H9 (cell line): ENCODE results near the gene DIAPH3. TPM values are rescaled to one million over a fixed set of nuclear protein-coding genes. Genes with fewer than 3 reads are reported as not detected.

Experiments
- DNase-seq: peaks from one replicate; pipeline ENCODE4 v3.0.0-alpha.2; 2017
- H2AFZ ChIP-seq: one replicate; pipeline ENCODE4 v1.6.1; 2013; ENCODE audit warnings: mild to moderate bottlenecking, low read length, control low read depth, moderate library complexity
- H2AK5ac ChIP-seq: 2 replicates; pipeline ENCODE4 v1.6.1; 2013; ENCODE audit warnings: low read length, control low read depth, mixed read lengths; ENCODE audit not compliant: insufficient read length
- H2BK120ac ChIP-seq: one replicate; pipeline ENCODE4 v1.6.1; 2013; ENCODE audit warnings: low read depth, mild to moderate bottlenecking, low read length, control low read depth, inconsistent platforms; ENCODE audit not compliant: poor library complexity, severe bottlenecking
- H2BK12ac ChIP-seq: 2 replicates; pipeline ENCODE4 v1.6.1; 2013; ENCODE audit warnings: low read length, control low read depth, mixed read lengths, low read depth; ENCODE audit not compliant: insufficient read length
- H2BK15ac ChIP-seq: 2 replicates; pipeline ENCODE4 v1.6.1; 2013; ENCODE audit warnings: low read depth, low read length, control low read depth
- H2BK20ac ChIP-seq: one replicate; pipeline ENCODE4 v1.6.1; 2013; ENCODE audit warnings: low read depth, mild to moderate bottlenecking, low read length, control low read depth, inconsistent platforms; ENCODE audit not compliant: poor library complexity, severe bottlenecking
- H2BK5ac ChIP-seq: 2 replicates; pipeline ENCODE4 v1.6.1; 2013; ENCODE audit warnings: low read length, control low read depth, mixed read lengths; ENCODE audit not compliant: insufficient read length
- H3K14ac ChIP-seq: 2 replicates; pipeline ENCODE4 v1.6.1; 2013; ENCODE audit warnings: low read length, control low read depth; ENCODE audit not compliant: insufficient read depth
- H3K18ac ChIP-seq: 2 replicates; pipeline ENCODE4 v1.6.1; 2013; ENCODE audit warnings: low read depth, mild to moderate bottlenecking, mixed read lengths, low read length, control low read depth; ENCODE audit not compliant: insufficient read length
- H3K23ac ChIP-seq: 2 replicates; pipeline ENCODE4 v1.6.1; 2013; ENCODE audit warnings: low read length, control low read depth, mixed read lengths, low read depth; ENCODE audit not compliant: insufficient read length
- H3K23me2 ChIP-seq: 2 replicates; pipeline ENCODE4 v1.6.1; 2013; ENCODE audit warnings: low read depth, mild to moderate bottlenecking, mixed read lengths, low read length, control low read depth; ENCODE audit not compliant: insufficient read length, poor library complexity, severe bottlenecking
- H3K27ac ChIP-seq: 2 replicates; pipeline ENCODE4 v1.5.1; 2013; ENCODE audit warnings: low read length, control low read depth, mixed read lengths, low read depth; ENCODE audit not compliant: insufficient read length
- H3K27me3 ChIP-seq: 2 replicates; pipeline ENCODE4 v1.6.1; 2013; ENCODE audit warnings: low read length, control low read depth, inconsistent platforms; ENCODE audit not compliant: insufficient read depth
- H3K4ac ChIP-seq: 2 replicates; pipeline ENCODE4 v1.6.1; 2013; ENCODE audit warnings: low read depth, mild to moderate bottlenecking, control low read depth, inconsistent platforms, low read length, moderate library complexity
- H3K4me1 ChIP-seq: 2 replicates; pipeline ENCODE4 v1.6.1; 2013; ENCODE audit warnings: low read length, control low read depth, inconsistent platforms; ENCODE audit not compliant: insufficient read depth
- H3K4me2 ChIP-seq: 2 replicates; pipeline ENCODE4 v1.6.1; 2013; ENCODE audit warnings: low read length, control low read depth, mixed read lengths; ENCODE audit not compliant: insufficient read length, insufficient read depth
- H3K56ac ChIP-seq: 2 replicates; pipeline ENCODE4 v1.6.1; 2013; ENCODE audit warnings: low read depth, mild to moderate bottlenecking, mixed read lengths, low read length, control low read depth; ENCODE audit not compliant: insufficient read length
- H3K79me1 ChIP-seq: 2 replicates; pipeline ENCODE4 v1.6.1; 2013; ENCODE audit warnings: low read depth, mild to moderate bottlenecking, moderate library complexity, low read length, control low read depth, inconsistent platforms; ENCODE audit not compliant: insufficient read depth, poor library complexity, severe bottlenecking
- H3K79me2 ChIP-seq: 2 replicates; pipeline ENCODE4 v1.6.1; 2013; ENCODE audit warnings: low read length, control low read depth, inconsistent platforms; ENCODE audit not compliant: insufficient read depth
- H3K9ac ChIP-seq: 2 replicates; pipeline ENCODE4 v1.6.1; 2013; ENCODE audit warnings: low read length, control low read depth, mixed read lengths; ENCODE audit not compliant: insufficient read length; ENCODE audit errors: extremely low read depth
- H3K9me3 ChIP-seq: one replicate; pipeline ENCODE4 v1.6.1; 2013; ENCODE audit warnings: low read depth, low read length, inconsistent platforms; ENCODE audit not compliant: control insufficient read depth
- H3T11ph ChIP-seq: one replicate; pipeline ENCODE4 v1.6.1; 2013; ENCODE audit warnings: mild to moderate bottlenecking, low read length, control low read depth, inconsistent platforms
- H4K20me1 ChIP-seq: one replicate; pipeline ENCODE4 v1.6.1; 2013; ENCODE audit not compliant: control insufficient read depth, insufficient read length, insufficient read depth
- H4K5ac ChIP-seq: 2 replicates; pipeline ENCODE4 v1.6.1; 2013; ENCODE audit warnings: low read depth, mild to moderate bottlenecking, mixed read lengths, low read length, control low read depth; ENCODE audit not compliant: insufficient read length
- H4K8ac ChIP-seq: replicated peaks from 2 replicates; pipeline ENCODE4 v1.6.1; 2013; ENCODE audit warnings: low read length, control low read depth, mixed read lengths, low read depth; ENCODE audit not compliant: insufficient read length
- H4K91ac ChIP-seq: 2 replicates; pipeline ENCODE4 v1.6.1; 2013; ENCODE audit warnings: low read depth, mild to moderate bottlenecking, moderate library complexity, mixed read lengths, low read length, control low read depth; ENCODE audit not compliant: insufficient read length
- H3K27ac Mint-ChIP-seq, 3 experiments: 2 replicates in 2 of 3; 3 replicates in 1 of 3; pipeline ENCODE4 v1.8.0; 2020 to 2021; ENCODE audit warnings: mixed read lengths in 3 of 3, mild to moderate bottlenecking in 1 of 3, moderate library complexity in 1 of 3
- H3K27me3 Mint-ChIP-seq: 2 replicates; pipeline ENCODE4 v1.8.0; 2021; ENCODE audit warnings: low read depth, mild to moderate bottlenecking, moderate library complexity, mixed read lengths
- H3K36me3 Mint-ChIP-seq, 3 experiments: 2 replicates in 2 of 3; 3 replicates in 1 of 3; pipeline ENCODE4 v1.8.0; 2020 to 2021; ENCODE audit warnings: low read depth in 3 of 3, mixed read lengths in 3 of 3; ENCODE audit not compliant: insufficient read depth in 1 of 3
- H3K4me1 Mint-ChIP-seq, 2 experiments: 2 replicates each; pipeline ENCODE4 v1.8.0; 2020; ENCODE audit warnings: mixed read lengths in 2 of 2
- H3K4me3 Mint-ChIP-seq, 2 experiments: 2 replicates in 1 of 2; 3 replicates in 1 of 2; pipeline ENCODE4 v1.8.0; 2020 to 2021; ENCODE audit warnings: mild to moderate bottlenecking in 2 of 2, mixed read lengths in 2 of 2, moderate library complexity in 1 of 2
- H3K9me3 Mint-ChIP-seq, 2 experiments: 2 replicates in 1 of 2; 3 replicates in 1 of 2; pipeline ENCODE4 v1.8.0; 2020; ENCODE audit warnings: mild to moderate bottlenecking in 2 of 2, mixed read lengths in 2 of 2, moderate library complexity in 1 of 2
- CTCF ChIP-seq: fragments of 200-600 bp; sonication (generic); conservative IDR thresholded peaks from 3 replicates; pipeline ENCODE4 v1.8.0; 2021; ENCODE audit warnings: antibody characterized with exemption, mild to moderate bottlenecking
- WGBS: extraction: QIAGEN DNeasy Blood & Tissue Kit; methylation state at CpG from one replicate; pipeline ENCODE4 v1.1.7; 2013; ENCODE audit warnings: missing lambda C conversion rate, low lambda C conversion rate, mixed read lengths; ENCODE audit not compliant: insufficient read length; ENCODE audit errors: extremely low coverage; 5-methylcytosine and 5-hydroxymethylcytosine counted together
- total RNA-seq: library from RNA; stranded (reverse); gene quantifications from 2 replicates; pipeline ENCODE4 v1.2.1, GENCODE V29; 2021

Gene DIAPH3
- total RNA-seq, 1 experiment from 2014 or later = 23.1 TPM

- Histone ChIP-seq H4K8ac (no peak overlapping the region), H2BK15ac (no peak overlapping the region), H2BK12ac (no peak overlapping the region), H3T11ph (no peak overlapping the region), H2BK120ac (no peak overlapping the region), H2BK5ac (no peak overlapping the region), H3K79me1 (no peaks in the 10 kb centered on the region), H3K56ac (no peak overlapping the region), H3K23me2 (no peaks in the 10 kb centered on the region), H3K18ac (no peak overlapping the region), H3K9ac (no peak overlapping the region), H3K27me3 (no peaks in the 10 kb centered on the region), H3K27ac (no peak overlapping the region), H2BK20ac (no peak overlapping the region), H4K91ac (no peak overlapping the region), H3K9me3 (no peaks in the 10 kb centered on the region), H4K20me1 (no peaks in the 10 kb centered on the region), H4K5ac (no peak overlapping the region), H3K4ac (no peak overlapping the region), H3K4me1 (no peaks in the 10 kb centered on the region), H3K4me2 (no peak overlapping the region), H2AFZ (no peak overlapping the region), H2AK5ac (no peak overlapping the region), H3K14ac (no peak overlapping the region), H3K23ac (no peak overlapping the region), H3K79me2 (no peaks in the 10 kb centered on the region)
- no peak for DNase-seq
- TF ChIP-seq CTCF = no peak
- Mint-ChIP-seq H3K27me3 (no peaks in the 10 kb centered on the region), H3K4me1 (peaks cover 2% of the 10 kb centered on the region in 2 experiments; a peak in 2 of 4 replicates), H3K27ac (no peak overlapping the region), H3K4me3 (no peak overlapping the region), H3K9me3 (no peaks in the 10 kb centered on the region), H3K36me3 (no peaks in the 10 kb centered on the region)
- no CpG with 5 or more reads among the region's 1 CpG for WGBS
Measured at GRCh38 chr13:60018536-60018935, 145.2 kb downstream of the DIAPH3 start.
